ENCODE data around the gene CSNK2A1. TPM values are rescaled to one million over a fixed set of nuclear protein-coding genes. Genes with fewer than 3 reads are reported as not detected.

The CSNK2A1 gene
- 244 TPM for total RNA-seq

DNA sequence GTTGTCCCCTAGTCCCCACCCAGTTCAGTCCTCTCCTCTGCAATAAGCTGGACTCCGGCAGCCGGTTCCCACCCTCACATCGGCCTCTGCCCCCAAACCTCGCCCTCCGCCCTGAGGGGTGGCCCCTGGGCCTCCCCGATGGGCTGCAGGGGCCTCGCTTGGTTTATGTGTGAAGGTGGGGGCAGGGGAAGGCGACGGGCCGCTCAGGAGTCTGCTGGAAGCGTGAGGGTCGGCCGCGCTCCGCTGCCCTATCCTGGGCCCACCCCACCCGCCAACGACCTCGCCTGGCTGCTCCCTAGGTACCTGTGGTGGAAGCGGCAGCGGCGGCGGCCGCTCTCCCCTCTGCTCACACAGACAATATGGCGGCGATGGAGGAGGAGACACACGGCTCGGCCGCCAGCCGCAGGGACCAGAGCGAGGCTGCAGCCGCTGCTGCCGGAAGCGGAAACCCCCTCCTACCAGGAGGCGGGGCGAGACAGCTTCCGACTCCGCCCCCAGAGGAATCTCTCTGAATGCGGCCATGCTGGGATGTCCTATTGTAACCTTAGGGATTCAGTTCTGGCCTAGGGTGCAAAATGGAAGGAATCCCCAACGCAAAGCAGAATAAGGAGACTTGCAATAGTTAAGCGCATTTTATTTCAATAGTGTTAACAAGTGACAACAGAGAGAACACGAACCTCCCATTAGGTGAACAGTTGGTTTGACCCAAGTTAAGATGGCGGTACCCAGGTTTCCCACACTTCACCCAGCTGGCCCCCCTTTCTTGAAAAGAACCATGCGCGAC is at the start of gene CSNK2A1:
Gene CSNK2A1 (minus strand): TSS at position 422 of the 784 bp plus-strand sequence. CDS start 35,239 bp downstream, outside the sequence.

DNA sequence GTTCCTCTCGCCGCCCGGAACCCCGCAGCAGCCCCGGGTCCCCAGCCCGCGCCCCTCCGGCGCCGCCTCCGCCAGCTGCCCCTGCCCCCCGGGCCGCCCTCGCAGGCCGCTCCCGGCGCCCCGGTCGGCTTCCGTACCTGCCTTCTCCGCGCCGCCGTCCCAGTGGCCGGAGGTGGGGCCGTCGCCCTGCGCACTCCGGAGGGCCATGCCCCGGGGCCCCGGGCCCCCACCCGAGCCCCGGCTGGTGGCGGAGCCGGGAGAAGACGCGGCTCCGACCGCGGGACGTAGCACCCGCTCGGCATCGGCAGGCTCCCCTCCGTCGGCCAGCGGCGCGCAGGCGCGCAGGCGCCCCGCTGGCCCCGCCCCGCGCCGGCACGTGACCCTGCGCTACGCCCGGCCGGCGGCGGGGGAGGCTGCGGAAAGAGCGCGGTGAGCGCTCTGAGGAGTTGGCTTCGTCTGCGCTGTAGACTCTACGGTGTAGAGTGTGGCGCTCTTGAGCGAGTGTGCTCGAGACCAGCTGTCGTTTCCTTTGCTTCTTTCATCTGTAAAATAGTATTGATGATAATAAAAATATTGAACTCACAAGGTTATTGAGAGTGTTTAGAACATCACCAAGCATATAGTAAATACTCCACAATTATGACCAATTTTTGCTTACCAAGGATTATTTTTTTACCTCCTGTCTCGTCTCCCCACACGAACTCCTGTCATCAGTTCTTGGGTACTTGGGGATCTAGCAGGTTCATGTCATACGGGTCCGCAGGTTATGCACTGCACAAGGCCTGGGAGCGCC is 81.2 kb downstream of the CSNK2A1 start, which contains the start of gene TBC1D20:
Gene TBC1D20 (minus strand): TSS at position 335 of the 793 bp plus-strand sequence. CDS start 128 bp downstream, at position 207.

Small RNAs within 50 kb of the gene (small RNA-seq; reads per million reads assigned to genes)
- gene RF00019 (ENCODE audit: low replicate concordance): not detected

Other genes starting within 250 kb of the CSNK2A1 start
- 15.7 TPM for gene ZCCHC3, start 246.2 kb downstream of the CSNK2A1 start, total RNA-seq
- gene SOX12, start 218.2 kb downstream of the CSNK2A1 start, total RNA-seq: 18.2 TPM
- gene NRSN2, start 196.7 kb downstream of the CSNK2A1 start, total RNA-seq: 44.4 TPM
- gene TRIB3, start 163.0 kb downstream of the CSNK2A1 start, total RNA-seq: 10.6 TPM
- 37.2 TPM for gene RBCK1, start 135.5 kb downstream of the CSNK2A1 start, total RNA-seq
- gene TBC1D20, start 81.3 kb downstream of the CSNK2A1 start, total RNA-seq: 22.2 TPM
- gene TCF15, start 66.5 kb upstream of the CSNK2A1 start, total RNA-seq: not detected
- gene SRXN1, start 109.4 kb upstream of the CSNK2A1 start, total RNA-seq: 9.7 TPM
- 6.3 TPM for gene SCRT2, start 132.0 kb upstream of the CSNK2A1 start, total RNA-seq
- not detected for gene SLC52A3, start 224.7 kb upstream of the CSNK2A1 start, total RNA-seq

Data from parietal lobe (tissue), 2 donors.